PC-3 (cell line): Measurements from ENCODE around the gene ACSM5. TPM values are rescaled to one million over a fixed set of nuclear protein-coding genes. Genes with fewer than 3 reads are reported as not detected.
"Not testable (repeated sequence)": the region's sequence is repeated elsewhere in the genome, so short reads cannot be mapped to it uniquely, and the experiment has no call there.

ENCODE experiments used
- ATAC-seq: fragments of 200-7000 bp; cut with Tn5 transposase; 2 replicates; pipeline ENCODE4 v1.9.1; 2020; ENCODE audit warnings: mild to moderate bottlenecking, moderate library complexity
- BruUV-seq: library from RNA; stranded (reverse); fragments of 400-500 nt; replicated peaks from 2 replicates; lab custom pipeline; 2021; lab: Mats Ljungman, UMichigan
- CTCF ChIA-PET: fragments of 300-600 bp; sonication (Branson Sonifier 250); formaldehyde crosslinking; loops from one replicate; lab custom pipeline; 2022; ENCODE audit warnings: antibody characterized with exemption; lab: Charles Lee
- POLR2A ChIA-PET: fragments of 300-600 bp; sonication (Branson Sonifier 250); formaldehyde crosslinking; loops from one replicate; lab custom pipeline; 2022; ENCODE audit warnings: antibody characterized with exemption; ENCODE audit not compliant: unreplicated experiment; lab: Charles Lee
- DNase-seq: peaks from one replicate; pipeline ENCODE4 v3.0.0-alpha.2; 2015
- H2AFZ ChIP-seq: fragments of 300-600 bp; sonication (generic); 2 replicates; pipeline ENCODE4 v1.6.0; 2016; ENCODE audit warnings: antibody characterized with exemption, low read length
- H3F3A ChIP-seq: fragments of 300-600 bp; sonication (generic); one replicate; pipeline ENCODE4 v1.6.0; 2017; ENCODE audit warnings: antibody characterized with exemption, low read length, control low read depth, mild to moderate bottlenecking; ENCODE audit not compliant: unreplicated experiment
- H3K27ac ChIP-seq: fragments of 300-600 bp; sonication (generic); 2 replicates; pipeline ENCODE4 v1.5.1; 2016; ENCODE audit warnings: mild to moderate bottlenecking, low read length
- H3K27me3 ChIP-seq: fragments of 300-600 bp; sonication (generic); 2 replicates; pipeline ENCODE4 v1.6.1; 2016; ENCODE audit warnings: low read length, mixed read lengths
- H3K36me3 ChIP-seq: fragments of 300-600 bp; sonication (generic); 2 replicates; pipeline ENCODE4 v1.6.1; 2016; ENCODE audit warnings: low read depth, mixed run types, low read length, mixed read lengths
- H3K4me1 ChIP-seq: fragments of 300-600 bp; sonication (generic); 2 replicates; pipeline ENCODE4 v1.5.1; 2016; ENCODE audit warnings: low read length; ENCODE audit not compliant: insufficient read depth
- H3K4me2 ChIP-seq: fragments of 300-600 bp; sonication (generic); 2 replicates; pipeline ENCODE4 v1.6.0; 2016; ENCODE audit warnings: low read length
- H3K4me3 ChIP-seq: fragments of 300-600 bp; sonication (generic); 2 replicates; pipeline ENCODE4 v1.5.1; 2016; ENCODE audit warnings: mild to moderate bottlenecking, low read length, mixed read lengths
- H3K79me2 ChIP-seq: fragments of 300-600 bp; sonication (generic); 2 replicates; pipeline ENCODE4 v1.6.1; 2017; ENCODE audit warnings: low read length, mixed read lengths
- H3K9ac ChIP-seq: fragments of 300-600 bp; sonication (generic); 2 replicates; pipeline ENCODE4 v1.6.0; 2016; ENCODE audit warnings: mild to moderate bottlenecking, low read length
- H3K9me2 ChIP-seq: fragments of 300-600 bp; sonication (generic); replicated peaks from 2 replicates; pipeline ENCODE4 v1.6.1; 2016; ENCODE audit warnings: mixed run types, low read length, mixed read lengths
- H3K9me3 ChIP-seq: fragments of 300-600 bp; sonication (generic); 2 replicates; pipeline ENCODE4 v1.6.1; 2016; ENCODE audit warnings: low read length, mixed read lengths
- H4K20me1 ChIP-seq: fragments of 300-600 bp; sonication (generic); 2 replicates; pipeline ENCODE4 v1.6.1; 2016; ENCODE audit warnings: low read length, mixed read lengths
- intact Hi-C: fragments of 100-400 bp; cut with micrococcal nuclease; formaldehyde crosslinking; loops from 2 replicates; pipeline ENCODE4 v1.9.0; 2023
- total RNA-seq: library from RNA; depleted of rRNA; stranded (reverse); fragments of >200 nt; gene quantifications from 2 replicates; pipeline ENCODE4 v1.2.3, GENCODE V29; 2014

The ACSM5 gene
- total RNA-seq, 1 experiment from 2014 or later = not detected

DNA sequence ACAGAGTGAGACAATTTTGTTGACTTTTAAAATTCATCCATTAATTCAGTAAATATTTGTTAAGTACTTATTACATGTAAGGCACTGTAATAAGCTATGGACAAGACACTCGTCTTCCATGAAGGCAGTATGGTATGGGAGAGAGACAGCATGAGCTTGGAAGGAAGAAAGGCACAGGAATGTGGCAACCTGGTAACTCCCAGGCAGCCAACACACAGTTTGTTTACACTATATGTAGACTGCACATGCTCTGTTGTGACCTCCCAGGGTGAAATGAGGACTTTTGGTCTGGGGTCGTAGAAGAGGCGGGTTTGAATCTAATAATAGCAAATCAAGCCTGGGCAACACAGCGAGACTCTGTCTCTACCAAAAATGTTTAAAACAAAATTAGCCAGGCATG, 51.0 kb downstream of the ACSM5 start:
- H3K9me2 ChIP-seq, H3F3A ChIP-seq, H3K79me2 ChIP-seq, POLR2A ChIA-PET, H3K4me1 ChIP-seq, H2AFZ ChIP-seq, H3K27ac ChIP-seq, H3K9ac ChIP-seq, H3K4me2 ChIP-seq, CTCF ChIA-PET, H4K20me1 ChIP-seq, ATAC-seq, BruUV-seq, intact Hi-C loops, H3K4me3 ChIP-seq, H3K36me3 ChIP-seq, H3K9me3 ChIP-seq, H3K27me3 ChIP-seq, DNase-seq: not testable (repeated sequence)

- H2AFZ ChIP-seq, BruUV-seq, H3K79me2 ChIP-seq, POLR2A ChIA-PET, H3K9me3 ChIP-seq, H3K9ac ChIP-seq, DNase-seq, H3K4me3 ChIP-seq, H3K4me1 ChIP-seq, H3K36me3 ChIP-seq, H3K9me2 ChIP-seq, H3K4me2 ChIP-seq, H3K27me3 ChIP-seq, H4K20me1 ChIP-seq, CTCF ChIA-PET, H3F3A ChIP-seq, intact Hi-C loops, H3K27ac ChIP-seq, ATAC-seq: not testable (repeated sequence)
Measured at GRCh38 chr16:20468954-20469353, 59.6 kb downstream of the ACSM5 start.

- H3K4me3 ChIP-seq, H3K79me2 ChIP-seq, DNase-seq, BruUV-seq, CTCF ChIA-PET, H2AFZ ChIP-seq, H3K4me1 ChIP-seq, H3K36me3 ChIP-seq, H3K9ac ChIP-seq, H3K9me3 ChIP-seq, H3K4me2 ChIP-seq, H3K9me2 ChIP-seq, H3F3A ChIP-seq, ATAC-seq, H4K20me1 ChIP-seq, H3K27ac ChIP-seq, intact Hi-C loops, H3K27me3 ChIP-seq, POLR2A ChIA-PET: not testable (repeated sequence)
Measured at GRCh38 chr16:20469930-20470329, 60.6 kb downstream of the ACSM5 start.

DNA sequence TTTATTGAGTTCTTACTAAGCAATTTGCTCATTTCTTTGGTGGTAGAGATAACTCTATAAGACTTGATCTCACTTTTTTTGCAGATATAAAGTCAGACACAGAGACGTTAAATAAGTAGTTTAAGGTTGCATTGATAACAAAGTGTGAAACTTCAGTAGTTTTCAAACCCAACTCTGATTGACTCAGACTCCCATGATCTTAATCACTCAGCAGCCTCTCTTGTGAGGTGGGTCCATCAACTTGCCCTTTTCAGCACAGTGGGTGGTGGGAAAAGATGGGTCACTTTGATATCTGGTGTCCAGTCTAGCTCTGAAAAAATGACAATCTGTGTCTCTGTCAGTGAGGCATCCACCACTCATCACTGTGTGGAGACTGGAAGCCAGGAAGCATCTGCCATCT, 61.4 kb downstream of the ACSM5 start:
- H3K27ac ChIP-seq, POLR2A ChIA-PET, BruUV-seq, H3K27me3 ChIP-seq, H3K9ac ChIP-seq, H3K4me1 ChIP-seq, H3K4me2 ChIP-seq, H3F3A ChIP-seq, CTCF ChIA-PET, H3K4me3 ChIP-seq, H3K9me3 ChIP-seq, DNase-seq, H3K79me2 ChIP-seq, H4K20me1 ChIP-seq, H2AFZ ChIP-seq, H3K36me3 ChIP-seq, intact Hi-C loops, ATAC-seq, H3K9me2 ChIP-seq: not testable (repeated sequence)

GRCh38 chr16:20477188-20477744, 67.9 kb downstream of the ACSM5 start:
- H3K79me2 ChIP-seq, DNase-seq, H3K4me3 ChIP-seq, H3K9ac ChIP-seq, POLR2A ChIA-PET, H3K36me3 ChIP-seq, H3K9me3 ChIP-seq, H2AFZ ChIP-seq, H3K4me1 ChIP-seq, H4K20me1 ChIP-seq, ATAC-seq, H3K9me2 ChIP-seq, CTCF ChIA-PET, intact Hi-C loops, H3K27ac ChIP-seq, H3F3A ChIP-seq, H3K27me3 ChIP-seq, H3K4me2 ChIP-seq, BruUV-seq: not testable (repeated sequence)

- POLR2A ChIA-PET, H3K9me3 ChIP-seq, CTCF ChIA-PET, H3K27me3 ChIP-seq, H3K4me1 ChIP-seq, intact Hi-C loops, H3K4me3 ChIP-seq, DNase-seq, H3K4me2 ChIP-seq, H3K9ac ChIP-seq, BruUV-seq, H2AFZ ChIP-seq, H3K79me2 ChIP-seq, H4K20me1 ChIP-seq, ATAC-seq, H3K9me2 ChIP-seq, H3K27ac ChIP-seq, H3K36me3 ChIP-seq, H3F3A ChIP-seq: not testable (repeated sequence)
Measured at GRCh38 chr16:20483989-20484388, 74.7 kb downstream of the ACSM5 start.
